Mucosa of stomach (tissue), 1 donor: ENCODE data around the gene PLXDC2.

Source experiments
- H3K27me3 ChIP-seq: one replicate; pipeline ENCODE4 v1.7.0; 2013; ENCODE audit warnings: mild to moderate bottlenecking, low read length; ENCODE audit not compliant: control insufficient read depth, insufficient read depth
- H3K36me3 ChIP-seq: one replicate; pipeline ENCODE4 v1.7.0; 2013; ENCODE audit warnings: low read length; ENCODE audit not compliant: control insufficient read depth, insufficient read depth
- H3K4me1 ChIP-seq: one replicate; pipeline ENCODE4 v1.7.0; 2013; ENCODE audit warnings: mild to moderate bottlenecking, low read length; ENCODE audit not compliant: control insufficient read depth, insufficient read depth
- H3K4me3 ChIP-seq: one replicate; pipeline ENCODE4 v1.7.0; 2013; ENCODE audit warnings: low read length
- H3K9ac ChIP-seq: one replicate; pipeline ENCODE4 v1.7.0; 2013; ENCODE audit warnings: mild to moderate bottlenecking, low read length, moderate library complexity
- H3K9me3 ChIP-seq: one replicate; pipeline ENCODE4 v1.7.0; 2013; ENCODE audit warnings: mild to moderate bottlenecking, low read length, moderate library complexity; ENCODE audit not compliant: control insufficient read depth
- donor health status: Pancreatic carcinoma.

Gene PLXDC2

DNA sequence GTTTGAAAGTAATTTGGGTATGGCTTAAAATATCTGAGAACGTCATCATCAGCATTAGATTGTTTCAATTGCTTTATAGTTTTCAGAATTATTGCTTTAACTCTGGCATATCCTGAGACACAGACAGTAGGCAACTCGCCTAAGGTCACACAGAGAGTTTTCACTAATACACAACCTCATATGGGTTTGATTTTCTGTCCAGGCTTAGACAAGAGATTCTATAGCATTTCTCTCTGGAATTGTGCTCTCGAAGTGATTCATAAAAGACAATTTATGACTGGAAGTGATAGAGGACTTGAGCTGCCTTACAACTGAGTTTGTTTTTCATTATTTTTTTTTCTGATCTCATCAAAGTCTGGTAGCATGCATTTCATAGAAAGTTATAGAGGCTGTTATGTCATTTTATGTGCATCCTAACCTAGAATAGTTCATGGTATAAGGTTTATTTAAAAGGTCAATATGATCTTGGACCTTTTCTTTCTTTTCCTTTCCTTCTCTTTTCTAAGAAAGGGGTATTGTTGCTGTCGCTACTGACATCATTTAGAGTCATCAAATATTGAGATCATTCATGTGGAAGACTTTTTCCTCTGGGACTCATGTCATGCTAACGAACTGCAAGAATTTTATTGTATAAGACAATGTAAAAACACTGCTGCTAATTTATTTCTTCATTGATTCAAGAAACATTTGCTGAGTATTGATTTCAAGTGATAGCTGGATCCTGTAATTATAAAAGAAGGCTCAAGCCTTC, 278.2 kb downstream of the PLXDC2 start:
- no peak overlapping the region for H3K4me3 ChIP-seq
- H3K9me3 ChIP-seq: no peaks in the 10 kb centered on the region
- no peak overlapping the region for H3K9ac ChIP-seq
- no peaks in the 10 kb centered on the region for H3K27me3 ChIP-seq
- no peaks in the 10 kb centered on the region for H3K4me1 ChIP-seq
- no peaks in the 10 kb centered on the region for H3K36me3 ChIP-seq

GRCh38 chr10:20100171-20100570, 283.9 kb downstream of the PLXDC2 start:
- Histone ChIP-seq H3K36me3 (no peaks in the 10 kb centered on the region), H3K9me3 (no peaks in the 10 kb centered on the region), H3K9ac (no peak overlapping the region), H3K4me1 (no peaks in the 10 kb centered on the region), H3K27me3 (no peaks in the 10 kb centered on the region), H3K4me3 (no peak overlapping the region)

- Histone ChIP-seq H3K4me1 (no peaks in the 10 kb centered on the region), H3K36me3 (no peaks in the 10 kb centered on the region), H3K27me3 (no peaks in the 10 kb centered on the region), H3K9me3 (no peaks in the 10 kb centered on the region), H3K4me3 (no peak overlapping the region), H3K9ac (no peak overlapping the region)
Measured at GRCh38 chr10:20105236-20105635, 289.0 kb downstream of the PLXDC2 start.

- Histone ChIP-seq H3K36me3 (no peaks in the 10 kb centered on the region), H3K9ac (no peak overlapping the region), H3K27me3 (no peaks in the 10 kb centered on the region), H3K4me3 (no peak overlapping the region), H3K9me3 (no peaks in the 10 kb centered on the region), H3K4me1 (no peaks in the 10 kb centered on the region)
Measured at GRCh38 chr10:20105931-20106330, 289.7 kb downstream of the PLXDC2 start.

DNA sequence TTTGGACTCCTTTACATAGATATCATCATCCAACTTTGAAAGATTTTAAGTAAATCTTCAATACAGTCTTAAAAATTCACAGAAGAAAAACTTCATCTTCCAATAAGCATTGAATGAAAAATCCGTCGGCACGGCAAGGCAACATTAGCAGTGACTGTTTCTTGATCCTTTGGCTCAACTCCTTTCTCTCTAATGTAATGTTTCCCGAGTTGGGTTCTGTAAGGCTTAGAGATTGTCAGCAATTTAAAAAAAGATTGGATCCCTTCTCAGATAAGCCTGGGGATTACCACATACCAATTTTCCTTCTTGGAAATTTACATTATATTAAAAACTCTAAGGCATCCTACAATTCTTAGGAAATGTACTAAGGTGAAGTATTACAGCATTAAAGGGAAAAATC, 291.8 kb downstream of the PLXDC2 start:
- Histone ChIP-seq H3K36me3 (no peaks in the 10 kb centered on the region), H3K9ac (no peak overlapping the region), H3K9me3 (no peaks in the 10 kb centered on the region), H3K4me3 (no peak overlapping the region), H3K4me1 (no peaks in the 10 kb centered on the region), H3K27me3 (no peaks in the 10 kb centered on the region)

- H3K4me3 ChIP-seq: no peak overlapping the region
- H3K36me3 ChIP-seq: no peaks in the 10 kb centered on the region
- no peaks in the 10 kb centered on the region for H3K27me3 ChIP-seq
- no peak overlapping the region for H3K9ac ChIP-seq
- H3K9me3 ChIP-seq: no peaks in the 10 kb centered on the region
- H3K4me1 ChIP-seq: no peaks in the 10 kb centered on the region
Measured at GRCh38 chr10:20109613-20110012, 293.4 kb downstream of the PLXDC2 start.

DNA sequence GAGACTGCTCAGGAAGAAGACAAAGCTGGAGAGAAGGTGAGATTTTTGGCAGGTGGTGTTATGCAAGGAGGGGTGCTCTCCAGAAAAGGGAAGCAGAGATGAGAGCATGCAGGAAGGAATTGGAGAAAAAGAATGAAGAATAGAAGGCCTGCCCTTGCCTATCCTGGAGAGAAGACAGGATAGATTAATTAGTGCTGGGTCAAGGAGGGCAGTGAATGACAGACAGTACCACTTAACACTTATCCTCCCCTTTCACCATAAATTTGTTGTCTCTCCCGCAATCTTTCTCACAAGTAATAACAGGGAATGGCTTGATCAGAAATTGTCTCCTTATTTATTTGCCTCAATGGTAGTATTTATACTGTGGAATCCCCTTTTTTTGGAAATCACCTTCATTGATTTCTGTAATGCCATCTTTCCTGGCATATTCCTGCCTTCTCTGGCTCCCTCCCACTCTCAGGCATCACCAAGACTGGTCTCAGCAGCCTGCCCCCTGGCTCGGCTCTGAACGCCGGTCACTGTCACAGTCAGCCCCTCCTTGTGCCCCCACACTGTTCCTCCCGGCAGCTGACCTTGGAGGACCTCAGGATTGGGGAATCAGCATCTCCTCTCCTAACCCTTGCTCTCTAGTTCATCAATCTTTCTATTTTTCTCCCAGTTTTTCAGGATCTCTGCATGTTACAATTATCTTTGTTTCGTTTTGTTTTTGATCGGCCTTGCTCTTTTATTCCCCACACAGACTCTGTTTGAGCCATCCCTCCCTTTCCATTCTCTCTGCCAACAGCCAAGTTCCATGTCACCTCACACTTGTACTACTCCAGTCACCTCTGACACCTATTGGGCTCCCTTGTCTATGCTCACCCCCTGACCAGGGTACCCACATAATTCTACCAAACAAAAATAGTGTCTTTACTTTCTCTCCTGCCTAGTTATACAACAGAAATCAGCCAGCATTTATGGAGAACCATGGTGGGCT, 294.2 kb downstream of the PLXDC2 start:
- Histone ChIP-seq H3K9ac (no peak overlapping the region), H3K9me3 (no peaks in the 10 kb centered on the region), H3K4me3 (no peak overlapping the region)

GRCh38 chr10:20114179-20114578, 297.9 kb downstream of the PLXDC2 start:
- no peaks in the 10 kb centered on the region for H3K4me1 ChIP-seq
- H3K4me3 ChIP-seq: no peak overlapping the region
- no peaks in the 10 kb centered on the region for H3K36me3 ChIP-seq
- no peaks in the 10 kb centered on the region for H3K27me3 ChIP-seq
- no peaks in the 10 kb centered on the region for H3K9me3 ChIP-seq
- no peak overlapping the region for H3K9ac ChIP-seq

More for the DNA sequence above, 294.2 kb downstream of the PLXDC2 start:
- no peaks in the 10 kb centered on the region for H3K4me1 ChIP-seq
- no peaks in the 10 kb centered on the region for H3K36me3 ChIP-seq
- no peaks in the 10 kb centered on the region for H3K27me3 ChIP-seq

- H3K27me3 ChIP-seq: no peaks in the 10 kb centered on the region
- no peak overlapping the region for H3K4me3 ChIP-seq
- H3K4me1 ChIP-seq: no peaks in the 10 kb centered on the region
- no peaks in the 10 kb centered on the region for H3K9me3 ChIP-seq
- no peaks in the 10 kb centered on the region for H3K36me3 ChIP-seq
- no peak overlapping the region for H3K9ac ChIP-seq
Measured at GRCh38 chr10:20115894-20116293, 299.7 kb downstream of the PLXDC2 start.

DNA sequence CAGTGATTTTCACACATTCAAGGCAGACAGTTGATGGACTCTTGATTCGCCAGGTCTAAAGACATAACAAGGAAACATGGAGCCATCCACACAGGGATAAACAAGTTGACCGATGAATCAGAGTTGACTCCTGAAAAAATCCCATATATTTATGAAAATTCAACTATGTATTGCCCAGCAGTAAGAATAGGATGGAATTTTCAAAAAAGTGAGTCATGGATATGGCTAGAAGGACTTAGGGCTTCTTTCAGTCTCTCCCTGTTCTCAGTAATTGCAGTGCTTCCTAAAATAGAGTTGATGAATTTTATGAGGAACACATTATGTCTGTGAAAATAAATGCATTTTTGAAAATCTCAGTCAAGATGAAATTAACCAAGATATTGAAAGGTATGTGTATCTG, 301.2 kb downstream of the PLXDC2 start:
- H3K9me3 ChIP-seq: no peaks in the 10 kb centered on the region
- no peak overlapping the region for H3K4me3 ChIP-seq
- no peaks in the 10 kb centered on the region for H3K27me3 ChIP-seq
- no peaks in the 10 kb centered on the region for H3K36me3 ChIP-seq
- no peak overlapping the region for H3K9ac ChIP-seq
- no peaks in the 10 kb centered on the region for H3K4me1 ChIP-seq

DNA sequence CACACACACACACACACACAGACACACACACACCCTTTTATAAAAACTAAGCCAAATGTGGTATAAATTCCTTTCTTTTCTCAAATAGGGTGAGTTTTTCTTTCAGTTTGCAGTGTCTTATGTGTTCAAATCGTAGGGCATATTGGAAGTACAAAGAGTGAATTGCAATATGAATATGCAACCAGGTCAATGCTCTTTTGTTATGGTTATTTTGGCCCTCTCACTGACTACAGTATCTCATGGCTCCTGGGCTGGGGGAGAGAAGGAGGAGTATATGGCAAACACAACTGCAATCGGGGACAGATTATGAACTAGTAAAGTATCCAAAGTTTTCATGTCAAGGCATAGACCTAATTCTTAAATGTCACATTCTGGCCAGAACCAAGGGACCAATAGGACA, 301.9 kb downstream of the PLXDC2 start:
- Histone ChIP-seq H3K4me1 (no peaks in the 10 kb centered on the region), H3K9me3 (no peaks in the 10 kb centered on the region), H3K9ac (no peak overlapping the region), H3K27me3 (no peaks in the 10 kb centered on the region), H3K4me3 (no peak overlapping the region), H3K36me3 (no peaks in the 10 kb centered on the region)

DNA sequence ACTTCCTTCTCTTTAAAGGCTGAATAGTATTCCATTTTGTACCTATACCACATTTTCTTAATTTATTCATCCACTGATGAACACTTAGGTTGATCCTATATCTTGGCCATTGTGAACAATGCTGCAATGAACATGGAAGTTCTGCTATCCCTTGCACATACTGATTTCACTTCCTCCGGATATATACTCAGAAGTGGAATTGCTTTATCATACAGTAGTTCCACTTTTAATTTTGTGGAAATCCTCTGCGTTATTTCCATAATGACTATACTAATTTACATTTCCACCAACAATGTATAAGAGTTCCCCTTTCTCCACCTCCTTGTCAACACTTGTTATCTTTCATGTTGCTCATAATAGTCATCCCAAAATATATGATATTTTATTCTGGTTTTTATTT, 312.6 kb downstream of the PLXDC2 start:
- no peak overlapping the region for H3K4me3 ChIP-seq
- H3K4me1 ChIP-seq: no peaks in the 10 kb centered on the region
- H3K9me3 ChIP-seq: no peaks in the 10 kb centered on the region
- H3K27me3 ChIP-seq: no peaks in the 10 kb centered on the region
- H3K9ac ChIP-seq: no peak overlapping the region
- H3K36me3 ChIP-seq: no peaks in the 10 kb centered on the region
